Dedifferentiated amniotic fluid mesenchymal stem cell (primary cell): ENCODE measurements around the gene SLC38A3.

Source experiments
- DNase-seq: peaks from one replicate; pipeline ENCODE4 v3.0.0-alpha.2; 2016; ENCODE audit errors: extremely low spot score

Gene SLC38A3

GRCh38 chr3:50169232-50169832 is 35.7 kb upstream of the SLC38A3 start:
- no peak for DNase-seq

GRCh38 chr3:50169858-50170257 is 35.2 kb upstream of the SLC38A3 start:
- DNase-seq, result no peak

GRCh38 chr3:50170689-50171088 is 34.4 kb upstream of the SLC38A3 start:
- no peak for DNase-seq

DNA sequence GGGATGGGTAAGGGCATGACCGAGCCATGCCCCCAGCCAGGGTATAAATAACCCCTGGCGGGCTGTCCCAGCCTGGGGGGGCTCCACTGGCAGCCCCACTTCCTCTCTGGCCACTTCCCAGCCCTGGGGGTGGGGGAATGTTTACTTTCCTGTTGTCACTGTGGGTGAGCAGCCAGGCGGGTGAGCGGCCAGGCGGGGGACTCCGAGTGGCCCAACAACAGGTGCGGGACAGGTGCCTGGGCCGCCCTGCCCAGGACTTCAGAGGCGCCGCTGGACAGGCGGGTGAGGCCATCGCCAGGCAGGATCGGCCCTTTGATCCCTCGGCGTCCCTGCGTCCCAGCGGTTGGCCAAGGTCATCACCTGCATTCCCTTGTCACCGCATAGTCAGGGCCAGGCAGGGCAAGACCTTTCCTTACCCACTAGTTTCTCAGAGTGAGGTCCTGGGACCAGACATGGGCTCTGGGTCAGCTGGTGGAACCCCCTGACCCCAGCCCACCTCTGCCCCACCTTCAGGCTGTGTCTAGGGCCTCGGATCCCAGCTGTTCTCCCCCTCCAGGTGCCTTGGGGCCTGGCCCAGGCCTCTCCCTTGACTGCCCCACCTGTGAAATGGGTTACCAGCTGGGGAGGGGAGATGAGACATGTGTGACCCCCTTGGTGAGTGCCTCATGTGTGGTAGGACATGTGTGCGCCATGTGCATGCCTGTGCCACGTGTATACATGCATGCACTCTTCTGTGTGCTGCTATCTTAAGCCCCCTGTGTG is 33.4 kb upstream of the SLC38A3 start:
- DNase-seq, result no peak

- DNase-seq, result no peak
These were observed 32.3 kb upstream of the SLC38A3 start for GRCh38 chr3:50172626-50173220.

DNA sequence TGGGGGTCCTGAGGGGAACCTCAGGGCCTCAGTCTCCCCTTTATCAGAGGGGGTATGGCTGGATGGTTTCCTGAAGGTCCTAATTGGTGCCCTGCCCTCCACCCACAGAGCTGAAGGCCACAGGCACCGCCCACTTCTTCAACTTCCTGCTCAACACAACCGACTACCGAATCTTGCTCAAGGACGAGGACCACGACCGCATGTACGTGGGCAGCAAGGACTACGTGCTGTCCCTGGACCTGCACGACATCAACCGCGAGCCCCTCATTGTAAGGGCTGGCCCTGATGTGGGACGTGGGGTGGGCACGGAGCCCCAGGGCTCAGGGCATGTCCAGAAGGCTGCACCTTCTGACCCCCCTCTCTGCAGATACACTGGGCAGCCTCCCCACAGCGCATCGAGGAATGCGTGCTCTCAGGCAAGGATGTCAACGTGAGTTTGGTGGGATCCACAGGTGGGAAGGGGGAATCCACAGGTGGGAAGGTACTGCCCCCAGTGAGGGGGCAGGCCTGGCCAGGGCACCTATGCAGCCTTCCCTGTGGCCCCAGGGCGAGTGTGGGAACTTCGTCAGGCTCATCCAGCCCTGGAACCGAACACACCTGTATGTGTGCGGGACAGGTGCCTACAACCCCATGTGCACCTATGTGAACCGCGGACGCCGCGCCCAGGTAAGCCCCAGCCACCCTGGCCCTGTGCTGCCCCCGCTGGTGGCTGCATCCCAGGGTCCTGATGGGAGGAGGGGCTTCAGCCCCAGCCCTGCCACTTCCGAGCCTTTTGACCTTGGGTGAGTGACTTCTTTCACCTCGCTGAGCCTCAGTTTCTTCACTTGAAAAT is 31.2 kb upstream of the SLC38A3 start:
- DNase-seq, result no peak

DNA sequence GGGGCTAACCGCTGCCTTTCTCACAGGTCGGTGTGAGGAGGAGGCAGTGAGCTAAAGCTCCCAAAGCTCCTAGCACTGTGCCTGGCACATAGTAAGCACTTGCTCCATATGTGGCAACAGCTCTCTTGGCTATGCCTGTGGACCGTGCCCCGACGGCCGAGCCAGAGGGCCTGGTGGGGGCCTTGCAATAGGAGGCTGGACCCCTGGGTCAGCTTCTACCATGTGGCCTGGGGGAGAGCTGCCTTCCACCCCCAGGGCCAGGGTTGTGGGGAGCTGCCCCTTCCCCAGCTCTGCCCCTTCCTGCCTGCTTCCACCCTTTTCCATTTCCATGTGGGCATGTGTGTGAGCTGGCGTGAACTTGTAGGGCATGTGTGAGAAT is 30.6 kb upstream of the SLC38A3 start:
- no peak for DNase-seq

GRCh38 chr3:50174947-50175524 is 30.0 kb upstream of the SLC38A3 start:
- DNase-seq, result no peak

DNA sequence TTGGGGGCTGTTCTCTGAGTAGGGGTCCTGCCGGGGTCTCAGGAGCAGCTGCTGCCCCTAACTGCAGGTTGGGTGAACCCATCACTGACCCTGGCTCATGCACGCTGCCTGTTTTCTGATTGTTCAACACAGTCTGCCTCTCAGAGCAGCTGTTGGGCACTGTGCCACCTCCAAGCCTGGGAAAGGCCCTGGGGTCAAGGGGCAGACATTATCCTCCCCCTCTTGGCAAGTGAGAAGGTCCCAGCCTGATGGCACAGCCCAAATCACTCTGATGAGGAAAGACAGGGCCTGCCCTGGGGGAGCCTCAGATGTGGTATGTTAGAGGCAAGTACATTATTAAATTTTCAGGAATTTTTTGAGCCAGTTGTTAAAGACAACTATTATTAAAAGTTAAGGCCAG is 27.7 kb upstream of the SLC38A3 start:
- no peak for DNase-seq

DNA sequence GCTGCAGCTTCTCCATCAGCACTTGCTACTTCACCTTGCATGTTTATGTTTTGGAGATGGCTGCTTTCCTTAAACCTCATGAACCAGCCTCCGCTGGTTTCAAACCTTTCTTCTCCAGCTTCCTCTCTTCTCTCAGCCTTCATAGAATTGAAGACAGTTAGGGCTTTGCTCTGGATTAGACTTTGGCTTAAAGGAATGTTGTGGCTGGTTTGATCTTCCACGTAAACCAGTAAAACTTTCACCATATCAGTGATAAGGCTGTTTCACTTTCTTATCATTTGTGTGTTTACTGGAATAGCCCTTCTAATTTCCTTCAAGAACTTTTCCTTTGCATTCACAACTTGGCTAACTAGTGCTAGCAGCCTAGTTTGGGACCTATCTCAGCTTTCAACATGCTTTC is 25.4 kb upstream of the SLC38A3 start:
- no peak for DNase-seq

- DNase-seq, result no peak
These were observed 23.1 kb upstream of the SLC38A3 start for GRCh38 chr3:50181985-50182384.

GRCh38 chr3:50182533-50183099 is 22.5 kb upstream of the SLC38A3 start:
- no peak for DNase-seq

- no peak for DNase-seq
These were observed 21.3 kb upstream of the SLC38A3 start for GRCh38 chr3:50183755-50184154.

DNA sequence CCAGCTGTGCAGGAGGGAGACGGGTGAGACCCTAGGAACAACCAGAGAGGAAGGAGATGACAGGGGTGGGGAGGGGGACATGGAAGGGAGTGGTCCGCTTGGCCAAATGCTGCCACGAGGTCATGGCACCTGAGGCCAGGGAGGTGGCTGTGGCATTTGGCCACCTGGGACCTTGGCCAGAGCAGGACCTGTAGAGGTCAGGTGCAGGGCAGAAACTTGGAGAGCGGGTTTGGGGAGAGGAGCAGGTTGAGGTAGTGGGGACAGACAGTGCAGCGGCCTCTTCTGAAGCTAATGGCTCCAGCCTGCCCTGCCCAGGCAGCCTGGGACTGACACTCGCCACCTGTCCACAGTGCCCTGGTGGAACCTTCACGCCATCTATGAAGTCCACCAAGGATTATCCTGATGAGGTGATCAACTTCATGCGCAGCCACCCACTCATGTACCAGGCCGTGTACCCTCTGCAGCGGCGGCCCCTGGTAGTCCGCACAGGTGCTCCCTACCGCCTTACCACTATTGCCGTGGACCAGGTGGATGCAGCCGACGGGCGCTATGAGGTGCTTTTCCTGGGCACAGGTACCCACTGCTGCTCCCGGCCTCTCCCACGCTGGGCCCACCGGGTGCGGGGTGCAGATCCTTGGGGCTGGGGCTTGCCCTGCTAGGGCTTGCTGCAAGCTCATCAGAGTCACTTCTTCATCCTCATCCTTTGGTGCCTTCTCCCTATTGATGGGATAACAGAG is 20.7 kb upstream of the SLC38A3 start:
- DNase-seq, result no peak

DNA sequence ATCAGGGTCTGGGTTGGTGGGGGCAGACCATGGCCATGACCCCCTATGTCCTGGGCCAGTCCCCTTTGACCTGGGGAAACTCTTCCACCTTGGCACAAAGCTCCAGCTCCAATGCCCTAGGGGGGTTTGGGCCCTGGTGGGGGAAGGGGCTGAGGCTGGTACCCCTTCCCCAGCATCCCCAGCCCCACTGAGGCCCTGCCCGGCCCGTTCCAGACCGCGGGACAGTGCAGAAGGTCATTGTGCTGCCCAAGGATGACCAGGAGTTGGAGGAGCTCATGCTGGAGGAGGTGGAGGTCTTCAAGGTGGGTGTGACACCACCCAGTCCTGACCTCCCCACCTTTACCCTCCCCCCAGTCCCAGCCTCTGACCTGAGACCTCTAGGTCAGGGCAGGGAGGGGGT is 19.8 kb upstream of the SLC38A3 start:
- DNase-seq, result no peak

DNA sequence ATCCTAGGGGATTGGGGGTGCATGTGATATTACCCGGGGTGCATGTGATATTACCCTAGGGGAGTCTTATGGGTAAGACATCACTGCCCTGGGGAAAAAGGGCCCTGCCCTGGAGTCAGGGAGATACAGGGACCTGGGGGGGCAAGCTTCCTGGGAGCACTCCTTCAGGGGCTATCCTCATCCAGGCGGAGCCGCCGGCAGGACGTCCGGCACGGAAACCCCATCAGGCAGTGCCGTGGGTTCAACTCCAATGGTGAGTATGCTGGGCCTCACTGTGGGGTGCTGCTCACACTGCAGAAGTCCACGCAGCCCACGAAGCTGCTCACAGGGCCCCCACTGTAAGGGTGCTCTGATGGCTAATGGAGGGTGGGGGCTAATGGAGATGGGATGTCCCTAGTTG is 19.0 kb upstream of the SLC38A3 start:
- DNase-seq, result no peak

DNA sequence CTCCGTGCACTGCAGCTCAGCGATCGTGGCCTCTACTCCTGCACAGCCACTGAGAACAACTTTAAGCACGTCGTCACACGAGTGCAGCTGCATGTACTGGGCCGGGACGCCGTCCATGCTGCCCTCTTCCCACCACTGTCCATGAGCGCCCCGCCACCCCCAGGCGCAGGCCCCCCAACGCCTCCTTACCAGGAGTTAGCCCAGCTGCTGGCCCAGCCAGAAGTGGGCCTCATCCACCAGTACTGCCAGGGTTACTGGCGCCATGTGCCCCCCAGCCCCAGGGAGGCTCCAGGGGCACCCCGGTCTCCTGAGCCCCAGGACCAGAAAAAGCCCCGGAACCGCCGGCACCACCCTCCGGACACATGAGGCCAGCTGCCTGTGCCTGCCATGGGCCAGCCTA is 17.3 kb upstream of the SLC38A3 start:
- no peak for DNase-seq

DNA sequence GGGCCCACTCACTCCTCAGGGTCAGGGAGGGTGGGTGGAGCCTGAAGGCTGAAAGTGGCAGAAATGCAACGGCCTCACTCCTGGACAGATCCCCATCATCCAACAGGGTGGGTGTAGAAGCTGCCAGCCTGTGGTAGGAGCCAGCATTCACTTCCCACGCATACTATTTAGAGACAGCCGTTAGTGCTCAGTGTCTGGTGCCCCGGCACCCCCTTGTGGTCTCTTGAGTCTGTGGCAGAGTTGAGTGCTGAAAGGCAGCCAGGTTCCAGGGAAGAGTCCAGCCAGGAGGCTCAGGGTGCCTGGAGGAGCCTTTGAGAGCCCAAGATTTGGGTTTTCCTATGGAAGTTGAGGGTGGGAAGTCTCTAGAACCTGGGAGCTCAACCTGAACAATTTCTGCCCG is 15.8 kb upstream of the SLC38A3 start:
- DNase-seq, result peak; percentile 91

DNA sequence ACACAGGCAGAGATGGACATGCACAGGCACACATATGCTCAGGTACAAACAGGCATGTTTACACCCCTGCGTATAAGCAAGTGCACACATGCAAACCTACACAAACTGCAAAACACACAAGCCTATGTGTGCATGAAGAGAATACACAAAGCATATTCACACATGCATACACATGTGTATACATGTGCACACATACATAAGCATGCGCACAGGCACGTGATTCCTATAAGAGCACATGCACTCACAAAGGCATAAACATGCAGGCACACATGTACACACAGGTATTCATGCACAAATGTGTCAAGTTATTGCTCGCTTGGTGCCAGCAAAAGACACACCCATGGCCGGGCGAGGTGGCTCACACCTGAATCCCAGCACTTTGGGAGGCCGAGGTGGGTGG is 15.1 kb upstream of the SLC38A3 start:
- DNase-seq, result no peak

DNA sequence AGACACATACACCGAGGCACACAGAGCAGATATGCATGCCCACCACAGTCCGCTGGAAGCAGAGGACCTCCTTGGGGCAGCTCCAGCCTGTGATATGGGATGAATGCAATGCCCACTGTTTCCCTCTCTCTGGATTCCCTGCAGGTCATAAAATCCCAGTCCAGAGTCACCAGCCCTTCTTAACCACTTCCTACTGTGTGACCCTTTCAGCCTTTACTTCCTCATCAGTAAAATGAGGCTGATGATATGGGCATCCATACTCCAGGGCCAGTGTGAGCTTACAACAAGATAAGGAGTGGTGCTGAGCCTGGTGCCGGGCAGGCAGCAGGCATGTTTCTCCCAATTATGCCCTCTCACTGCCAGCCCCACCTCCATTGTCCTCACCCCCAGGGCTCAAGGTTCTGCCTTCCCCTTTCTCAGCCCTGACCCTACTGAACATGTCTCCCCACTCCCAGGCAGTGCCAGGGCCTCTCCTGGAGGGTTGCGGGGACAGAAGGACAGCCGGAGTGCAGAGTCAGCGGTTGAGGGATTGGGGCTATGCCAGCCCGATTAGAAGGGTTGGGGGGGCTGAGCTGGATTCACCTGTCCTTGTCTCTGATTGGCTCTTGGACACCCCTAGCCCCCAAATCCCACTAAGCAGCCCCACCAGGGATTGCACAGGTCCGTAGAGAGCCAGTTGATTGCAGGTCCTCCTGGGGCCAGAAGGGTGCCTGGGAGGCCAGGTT is 14.0 kb upstream of the SLC38A3 start, which contains the start of gene GNAT1:
GNAT1 (plus strand) TSS at position 675 of the 725 bp plus-strand sequence. CDS start 116 bp downstream, outside the sequence.
- no peak for DNase-seq
